H1 (cell line): ENCODE results near the gene PPFIA2. TPM values are rescaled to one million over a fixed set of nuclear protein-coding genes. Genes with fewer than 3 reads are reported as not detected.

Experiments used
- CTCF ChIA-PET: fragments of 300-600 bp; sonication (Branson Sonifier 250); formaldehyde crosslinking; loops from one replicate; lab custom pipeline; 2021; ENCODE audit not compliant: partially characterized antibody; lab: Charles Lee
- POLR2A ChIA-PET: fragments of 300-600 bp; sonication (Branson Sonifier 250); formaldehyde crosslinking; loops from one replicate; lab custom pipeline; 2021; ENCODE audit warnings: inconsistent platforms; ENCODE audit not compliant: partially characterized antibody; lab: Charles Lee
- DNase-seq, 2 experiments: peaks; one replicate each; pipeline versions ENCODE4 v3.0.0 to v3.0.0-alpha.2; 2010 to 2022; ENCODE audit warnings: low spot score in 2 of 2, low read depth in 1 of 2, mixed read lengths in 1 of 2
- FAIRE-seq: peaks from 2 replicates; lab custom pipeline; 2011; peaks lifted over from hg19 to GRCh38; lab: Jason Lieb, UNC
- H2AFZ ChIP-seq: 2 replicates; pipeline ENCODE4 v1.8.1; 2012; ENCODE audit warnings: low read length, inconsistent platforms
- H2AK5ac ChIP-seq: 2 replicates; pipeline ENCODE4 v1.6.1; 2013; ENCODE audit warnings: low read depth, low read length
- H2BK120ac ChIP-seq: replicated peaks from 2 replicates; pipeline ENCODE3; 2013; ENCODE audit warnings: low read depth, low read length, inconsistent platforms
- H2BK12ac ChIP-seq: 2 replicates; pipeline ENCODE4 v1.6.1; 2013; ENCODE audit warnings: low read depth, low read length
- H2BK15ac ChIP-seq: 2 replicates; pipeline ENCODE4 v1.6.1; 2013; ENCODE audit warnings: low read length
- H2BK20ac ChIP-seq: 2 replicates; pipeline ENCODE4 v1.6.1; 2013; ENCODE audit warnings: low read length
- H2BK5ac ChIP-seq: 2 replicates; pipeline ENCODE4 v1.6.1; 2013; ENCODE audit warnings: low read depth, low read length
- H3K14ac ChIP-seq: 2 replicates; pipeline ENCODE4 v1.6.1; 2013; ENCODE audit warnings: inconsistent platforms; ENCODE audit not compliant: insufficient read length
- H3K18ac ChIP-seq: 2 replicates; pipeline ENCODE4 v1.6.1; 2013; ENCODE audit warnings: low read length; ENCODE audit errors: extremely low read depth
- H3K23ac ChIP-seq: 2 replicates; pipeline ENCODE4 v1.6.1; 2013; ENCODE audit warnings: inconsistent platforms; ENCODE audit not compliant: insufficient read length
- H3K23me2 ChIP-seq: 2 replicates; pipeline ENCODE4 v1.6.1; 2013; ENCODE audit warnings: low read depth, low read length
- H3K27ac ChIP-seq: 2 replicates; pipeline ENCODE4 v1.6.1; 2011; ENCODE audit warnings: low read depth, low read length, inconsistent platforms
- H3K27me3 ChIP-seq, 4 experiments: replicated peaks in 1 of 4; 1 replicate in 1 of 4; 2 replicates in 3 of 4; pipeline versions ENCODE4 v1.6.1 to v1.8.1; 2011 to 2013; ENCODE audit warnings: low read length in 3 of 4, mild to moderate bottlenecking in 3 of 4, inconsistent platforms in 2 of 4, mixed read lengths in 2 of 4, moderate library complexity in 1 of 4; ENCODE audit not compliant: control insufficient read depth in 3 of 4, insufficient read depth in 3 of 4; ENCODE audit errors: extremely low read depth in 1 of 4
- H3K36me3 ChIP-seq, 4 experiments: 2 replicates each; pipeline versions ENCODE4 v1.6.1 to v1.8.1; 2011 to 2013; ENCODE audit warnings: mild to moderate bottlenecking in 4 of 4, low read length in 3 of 4, moderate library complexity in 2 of 4, control low read depth in 1 of 4, inconsistent platforms in 1 of 4; ENCODE audit not compliant: insufficient read depth in 4 of 4, control insufficient read depth in 2 of 4
- H3K4ac ChIP-seq: replicated peaks from 2 replicates; pipeline ENCODE3; 2013; ENCODE audit warnings: low read length, low read depth, mixed read lengths, inconsistent platforms; ENCODE audit not compliant: insufficient read length
- H3K4me1 ChIP-seq, 4 experiments: replicated peaks in 1 of 4; 1 replicate in 1 of 4; 2 replicates in 3 of 4; pipeline versions ENCODE4 v1.6.1 to v1.8.1; 2011 to 2013; ENCODE audit warnings: low read length in 3 of 4, inconsistent platforms in 2 of 4, mixed read lengths in 1 of 4; ENCODE audit not compliant: insufficient read depth in 4 of 4, control insufficient read depth in 3 of 4
- H3K4me2 ChIP-seq, 2 experiments: 2 replicates each; pipeline versions ENCODE4 v1.6.1 to v1.8.1; 2011 to 2013; ENCODE audit warnings: low read depth in 2 of 2, low read length in 2 of 2, control low read depth in 1 of 2, inconsistent platforms in 1 of 2, mild to moderate bottlenecking in 1 of 2; ENCODE audit not compliant: insufficient read depth in 1 of 2
- H3K4me3 ChIP-seq, 4 experiments: fragments of 200-600, 300-600 bp in 1 of 4; sonication (generic), shearing (Covaris generic), sonication (Bioruptor Twin) in 1 of 4; 2 replicates each; pipeline versions ENCODE4 v1.5.1 to v1.8.1; 2011 to 2016; ENCODE audit warnings: low read length in 4 of 4, low read depth in 3 of 4, control low read depth in 2 of 4, inconsistent platforms in 2 of 4, mild to moderate bottlenecking in 2 of 4, mixed read lengths in 1 of 4, moderate library complexity in 1 of 4; ENCODE audit not compliant: insufficient read depth in 2 of 4; ENCODE audit errors: extremely low read depth in 1 of 4
- H3K56ac ChIP-seq: replicated peaks from 2 replicates; pipeline ENCODE3; 2013; ENCODE audit warnings: low read depth, mild to moderate bottlenecking, mixed read lengths, low read length, inconsistent platforms; ENCODE audit not compliant: insufficient read length
- H3K79me1 ChIP-seq: 2 replicates; pipeline ENCODE4 v1.6.1; 2013; ENCODE audit warnings: low read depth, low read length, control low read depth
- H3K79me2 ChIP-seq, 2 experiments: 2 replicates each; pipeline versions ENCODE4 v1.6.1 to v1.8.1; 2012 to 2013; ENCODE audit warnings: low read length in 2 of 2, mild to moderate bottlenecking in 2 of 2, inconsistent platforms in 1 of 2; ENCODE audit not compliant: insufficient read depth in 2 of 2, control insufficient read depth in 1 of 2
- H3K9ac ChIP-seq, 4 experiments: replicated peaks in 1 of 4; 1 replicate in 1 of 4; 2 replicates in 3 of 4; pipeline versions ENCODE4 v1.6.1 to v1.8.1; 2011 to 2013; ENCODE audit warnings: low read depth in 3 of 4, low read length in 3 of 4, control low read depth in 2 of 4, mild to moderate bottlenecking in 2 of 4, moderate library complexity in 2 of 4, inconsistent platforms in 1 of 4; ENCODE audit errors: extremely low read depth in 1 of 4
- H3K9me3 ChIP-seq, 2 experiments: 2 replicates each; pipeline versions ENCODE4 v1.6.1 to v1.8.1; 2012 to 2013; ENCODE audit warnings: mild to moderate bottlenecking in 2 of 2, moderate library complexity in 2 of 2, control low read depth in 1 of 2, inconsistent platforms in 1 of 2, low read depth in 1 of 2, low read length in 1 of 2, mixed read lengths in 1 of 2; ENCODE audit not compliant: insufficient read depth in 2 of 2
- H4K20me1 ChIP-seq, 2 experiments: replicated peaks in 1 of 2; 2 replicates each; pipeline versions ENCODE3 to v1.8.1; 2011 to 2013; ENCODE audit warnings: inconsistent platforms in 2 of 2, low read length in 2 of 2, mild to moderate bottlenecking in 1 of 2; ENCODE audit not compliant: insufficient read depth in 2 of 2, control insufficient read depth in 1 of 2
- H4K5ac ChIP-seq: 2 replicates; pipeline ENCODE4 v1.6.1; 2013; ENCODE audit warnings: low read length, low read depth, mixed read lengths, inconsistent platforms; ENCODE audit not compliant: insufficient read length
- H4K8ac ChIP-seq: 2 replicates; pipeline ENCODE4 v1.8.0; 2013; ENCODE audit warnings: mild to moderate bottlenecking, moderate library complexity, low read length, inconsistent platforms; ENCODE audit not compliant: insufficient read depth; ENCODE audit errors: extremely low read depth
- H4K91ac ChIP-seq: replicated peaks from 2 replicates; pipeline ENCODE3; 2013; ENCODE audit warnings: low read length, mixed read lengths, inconsistent platforms; ENCODE audit not compliant: insufficient read length
- ATF2 ChIP-seq: IDR thresholded peaks from 2 replicates; pipeline ENCODE4 v1.6.1; 2012; ENCODE audit warnings: low read length, inconsistent platforms
- BRCA1 ChIP-seq: IDR thresholded peaks from 2 replicates; pipeline ENCODE4 v1.6.1; 2012; ENCODE audit warnings: low read depth, low read length, improper control_type of control experiment
- CBX8 ChIP-seq: fragments of 300-800, 300-1000 bp; sonication (generic); IDR thresholded peaks from 2 replicates; pipeline ENCODE4 v1.7.1; 2016; ENCODE audit warnings: low read depth, low read length, borderline replicate concordance
- CHD1 ChIP-seq: IDR thresholded peaks from 2 replicates; pipeline ENCODE4 v1.6.1; 2012; ENCODE audit warnings: low read depth, low read length, improper control_type of control experiment
- RAD21 ChIP-seq, 2 experiments: IDR thresholded peaks in 1 of 2; conservative IDR thresholded peaks in 1 of 2; 2 replicates each; pipeline ENCODE4 v1.6.1; 2011; ENCODE audit warnings: low read depth in 2 of 2, low read length in 2 of 2, improper control_type of control experiment in 1 of 2, inconsistent platforms in 1 of 2, mild to moderate bottlenecking in 1 of 2, moderate library complexity in 1 of 2
- SIRT6 ChIP-seq: IDR thresholded peaks from one replicate; pipeline ENCODE4 v1.7.1; 2012; ENCODE audit warnings: low read length, inconsistent platforms
- SP2 ChIP-seq: IDR thresholded peaks from 2 replicates; pipeline ENCODE4 v1.6.1; 2012; ENCODE audit warnings: mild to moderate bottlenecking, low read length, inconsistent platforms
- TBP ChIP-seq: IDR thresholded peaks from 2 replicates; pipeline ENCODE4 v1.6.1; 2011; ENCODE audit warnings: low read depth, low read length, improper control_type of control experiment
- TEAD4 ChIP-seq: IDR thresholded peaks from 2 replicates; pipeline ENCODE4 v1.6.1; 2012; ENCODE audit warnings: low read depth, low read length, inconsistent platforms, mixed read lengths
- USF2 ChIP-seq: IDR thresholded peaks from 2 replicates; pipeline ENCODE4 v1.6.1; 2011; ENCODE audit warnings: low read length, improper control_type of control experiment
- WGBS, 2 experiments: shearing (Covaris generic) in 1 of 2; methylation state at CpG; one replicate each; pipeline versions ENCODE4 v1.1.6 to v1.1.7; 2013 to 2015; ENCODE audit warnings: low lambda C conversion rate in 2 of 2, mixed read lengths in 2 of 2, inconsistent platforms in 1 of 2, low coverage in 1 of 2, missing lambda C conversion rate in 1 of 2; ENCODE audit not compliant: insufficient replicate concordance in 2 of 2, insufficient coverage in 1 of 2, insufficient read length in 1 of 2; ENCODE audit errors: extremely low coverage in 1 of 2, missing lambda C conversion rate in 1 of 2; 5-methylcytosine and 5-hydroxymethylcytosine counted together
- polyA plus RNA-seq, 7 experiments: library from polyadenylated mRNA; depleted of rRNA in 3 of 7; stranded (reverse) in 5 of 7; unstranded in 2 of 7; fragments of >200 nt in 5 of 7; fragments of 200-250 nt in 2 of 7; gene quantifications; 1 replicate in 5 of 7; 2 replicates in 1 of 7; 4 replicates in 1 of 7; pipeline versions ENCODE4 v1.2.1 to v1.2.3, GENCODE V29; 2011 to 2013; ENCODE audit warnings: missing spikeins in 2 of 7, mixed read lengths in 2 of 7
- total RNA-seq: library from RNA; stranded (reverse); fragmentation: NEBNext Ultra II Directional; extraction: Animal tissue kit (Norgen Biotek cat#: 25700); gene quantifications from 2 replicates; pipeline ENCODE4 v1.2.1, GENCODE V29; 2021

The PPFIA2 gene
- total and polyA plus RNA-seq, 2 of the 8 experiments (the other 6 are each of a cell fraction or from before 2014, with no cell fraction given), result 1.2 to 1.8 TPM

- no peak overlapping the region for H2BK120ac ChIP-seq
- no peak overlapping the region for H3K56ac ChIP-seq
- H3K4ac ChIP-seq, result no peak overlapping the region
- H3K27me3 ChIP-seq, result no peaks in the 10 kb centered on the region
- no peak overlapping the region for H4K8ac ChIP-seq
- H3K9ac ChIP-seq, result no peak overlapping the region
- H2BK20ac ChIP-seq, result no peak overlapping the region
- H3K4me1 ChIP-seq, result peaks cover 0 to 6% (median 0%) of the 10 kb centered on the region in 4 experiments; a peak in 3 of 7 replicates
- no peak overlapping the region for H2BK12ac ChIP-seq
- no peak overlapping the region for H3K18ac ChIP-seq
- H2BK15ac ChIP-seq, result no peak overlapping the region
- CTCF ChIA-PET, result no interaction called here
- H3K27ac ChIP-seq, result no peak overlapping the region
- H3K4me3 ChIP-seq, result no peak overlapping the region
- H3K79me2 ChIP-seq, result no peaks in the 10 kb centered on the region
- no peak overlapping the region for H4K91ac ChIP-seq
- H4K20me1 ChIP-seq, result no peaks in the 10 kb centered on the region
- H3K14ac ChIP-seq, result no peak overlapping the region
- POLR2A ChIA-PET, result no interaction called here
- no peaks in the 10 kb centered on the region for H3K23me2 ChIP-seq
- H3K36me3 ChIP-seq, result no peaks in the 10 kb centered on the region
- no peak overlapping the region for H2AK5ac ChIP-seq
- H2BK5ac ChIP-seq, result no peak overlapping the region
- 0 out of 4 replicates have a peak, but pooled peaks cover 0 to 2% of the 10 kb centered on the region in 2 experiments for H3K9me3 ChIP-seq
- no peaks in the 10 kb centered on the region for H3K79me1 ChIP-seq
- FAIRE-seq (no peak), DNase-seq (peak in 1 of 2 experiments; percentile 48)
- H3K4me2 ChIP-seq, result no peak overlapping the region
- no peak overlapping the region for H4K5ac ChIP-seq
- no peak overlapping the region for H3K23ac ChIP-seq
- WGBS, 2 experiments, result 55% methylated on average over 4 of the region's 4 CpGs; no CpG with 5 or more reads in 1 of the 2 experiments
- H2AFZ ChIP-seq, result no peak overlapping the region
- no peak for TF ChIP-seq RAD21 (IDR thresholded peaks at IDR 0.05 in 1 of 2, conservative IDR thresholded peaks at IDR 0.05 in 1 of 2; ENCODE audit: low read depth in 2 of 2, low read length in 2 of 2)
- no peak for TF ChIP-seq ATF2
- TF ChIP-seq SIRT6, result no peak
- TF ChIP-seq USF2, result no peak
- TF ChIP-seq TBP, result no peak
- no peak for TF ChIP-seq SP2
- no peak for TF ChIP-seq CBX8
- TF ChIP-seq CHD1, result no peak
- TF ChIP-seq BRCA1, result no peak
- no peak for TF ChIP-seq TEAD4
Observed at GRCh38 chr12:81245907-81246570, 513.1 kb downstream of the PPFIA2 start.
